Keratinocyte (primary cell): ENCODE data around the gene ELMOD1. TPM values are rescaled to one million over a fixed set of nuclear protein-coding genes. Genes with fewer than 3 reads are reported as not detected.
A peak's percentile ranks its signal among the peaks of the same experiment; 100 is the strongest.

Experiments used
- DNase-seq: peaks from one replicate; pipeline ENCODE4 v3.0.0-alpha.2; 2011; ENCODE audit warnings: low read depth, missing footprints, low spot score
- FAIRE-seq: peaks from 2 replicates; lab custom pipeline; 2011; peaks lifted over from hg19 to GRCh38; lab: Jason Lieb, UNC
- H2AFZ ChIP-seq: 2 replicates; pipeline ENCODE4 v1.6.0; 2012; ENCODE audit warnings: low read length, control low read depth, inconsistent platforms; ENCODE audit not compliant: control insufficient read depth
- H3K27ac ChIP-seq: 2 replicates; pipeline ENCODE4 v1.5.1; 2011; ENCODE audit warnings: low read length; ENCODE audit not compliant: control insufficient read depth, insufficient read depth
- H3K27me3 ChIP-seq: 3 replicates; pipeline ENCODE4 v1.6.0; 2011; ENCODE audit warnings: low read length; ENCODE audit not compliant: control insufficient read depth, insufficient read depth; ENCODE audit errors: extremely low read depth
- H3K36me3 ChIP-seq, 2 experiments: 2 replicates in 1 of 2; 3 replicates in 1 of 2; pipeline ENCODE4 v1.5.1; 2011; ENCODE audit warnings: low read length in 2 of 2, mild to moderate bottlenecking in 1 of 2; ENCODE audit not compliant: control insufficient read depth in 2 of 2, insufficient read depth in 2 of 2; ENCODE audit errors: extremely low read depth in 1 of 2
- H3K4me1 ChIP-seq: 3 replicates; pipeline ENCODE4 v1.5.1; 2011; ENCODE audit warnings: low read length; ENCODE audit not compliant: control insufficient read depth, insufficient read depth; ENCODE audit errors: extremely low read depth
- H3K4me2 ChIP-seq: 3 replicates; pipeline ENCODE4 v1.6.0; 2011; ENCODE audit warnings: low read depth, low read length; ENCODE audit not compliant: control insufficient read depth, insufficient read depth; ENCODE audit errors: extremely low read depth
- H3K4me3 ChIP-seq, 3 experiments: fragments of 200-600 bp in 1 of 3; sonication (generic) in 1 of 3; 2 replicates in 2 of 3; 3 replicates in 1 of 3; pipeline ENCODE4 v1.5.1; 2011 to 2016; ENCODE audit warnings: low read length in 3 of 3, mild to moderate bottlenecking in 3 of 3, control low read depth in 2 of 3, inconsistent platforms in 1 of 3, low read depth in 1 of 3, mixed read lengths in 1 of 3, mixed run types in 1 of 3, moderate library complexity in 1 of 3; ENCODE audit not compliant: control insufficient read depth in 2 of 3, insufficient read depth in 2 of 3; ENCODE audit errors: extremely low read depth in 1 of 3
- H3K79me2 ChIP-seq: 2 replicates; pipeline ENCODE4 v1.6.0; 2012; ENCODE audit warnings: low read length; ENCODE audit not compliant: control insufficient read depth, insufficient read depth
- H3K9ac ChIP-seq: 3 replicates; pipeline ENCODE4 v1.6.0; 2011; ENCODE audit warnings: low read length; ENCODE audit not compliant: control insufficient read depth, insufficient read depth; ENCODE audit errors: extremely low read depth
- H3K9me1 ChIP-seq: 3 replicates; pipeline ENCODE4 v1.6.0; 2011; ENCODE audit warnings: low read length; ENCODE audit not compliant: control insufficient read depth, insufficient read depth; ENCODE audit errors: extremely low read depth
- H3K9me3 ChIP-seq: 2 replicates; pipeline ENCODE4 v1.5.1; 2012; ENCODE audit warnings: low read depth, low read length; ENCODE audit not compliant: control insufficient read depth
- H4K20me1 ChIP-seq: 3 replicates; pipeline ENCODE4 v1.6.0; 2011; ENCODE audit warnings: low read length; ENCODE audit not compliant: control insufficient read depth, insufficient read depth; ENCODE audit errors: extremely low read depth
- CTCF ChIP-seq, 3 experiments: IDR thresholded peaks in 1 of 3; conservative IDR thresholded peaks in 1 of 3; optimal IDR thresholded peaks in 1 of 3; 2 replicates in 2 of 3; 3 replicates in 1 of 3; pipeline versions ENCODE3 to v1.5.1; 2011; ENCODE audit warnings: low read length in 3 of 3, mild to moderate bottlenecking in 3 of 3, moderate library complexity in 2 of 3, control low read depth in 1 of 3, inconsistent platforms in 1 of 3; ENCODE audit not compliant: insufficient read depth in 2 of 3; ENCODE audit errors: extremely low read depth in 1 of 3
- EZH2 ChIP-seq: IDR thresholded peaks from one replicate; pipeline ENCODE4 v1.6.1; 2012; ENCODE audit warnings: inconsistent platforms, mild to moderate bottlenecking, low read length, moderate library complexity
- dilution Hi-C: fragments of 300-500 bp; cut with MboI; formaldehyde crosslinking; loops from one replicate; pipeline ENCODE4 v1.7.0; 2020; ENCODE audit warnings: low sequenced_read_pairs; ENCODE audit not compliant: extremely low pct_ligation_motif_present
- polyA minus RNA-seq, 3 experiments: library from RNA; depleted of rRNA, polyadenylated mRNA; stranded (reverse); fragments of >200 nt; gene quantifications; 1 replicate in 1 of 3; 2 replicates in 1 of 3; 3 replicates in 1 of 3; pipeline ENCODE4 v1.2.3, GENCODE V29; 2011
- polyA plus RNA-seq, 5 experiments: library from polyadenylated mRNA; depleted of rRNA in 3 of 5; stranded (reverse) in 3 of 5; stranded (forward) in 1 of 5; unstranded in 1 of 5; fragments of >200 nt; gene quantifications; 1 replicate in 1 of 5; 2 replicates in 3 of 5; 3 replicates in 1 of 5; pipeline versions ENCODE4 v1.2.1 to v1.2.3, GENCODE V29; 2011 to 2012; ENCODE audit warnings: missing spikeins in 2 of 5, low read depth in 1 of 5, low replicate concordance in 1 of 5

ELMOD1 gene
- polyA plus RNA-seq (0.15 to 0.63 TPM (median 0.51 TPM) in 3 replicates), polyA minus RNA-seq (0.16 to 0.30 TPM in 2 of 3 replicates, not detected in the other)
- polyA plus RNA-seq (2011; ENCODE audit: low read depth): 15.6 TPM
- polyA plus RNA-seq (2011; cell fraction: cytosol; rRNA removed): 0.22 and 0.57 TPM in 2 replicates
- 0.88 and 0.94 TPM in 2 replicates for polyA plus RNA-seq (2011; cell fraction: nucleus; rRNA removed)
- polyA plus RNA-seq (2012; ENCODE audit: low replicate concordance): 0.56 and 22.3 TPM in 2 replicates
- polyA minus RNA-seq (2011; cell fraction: cytosol; rRNA and poly(A)+ RNA removed): not detected
- 0.53 and 1.1 TPM in 2 replicates for polyA minus RNA-seq (2011; cell fraction: nucleus; rRNA and poly(A)+ RNA removed)

DNA sequence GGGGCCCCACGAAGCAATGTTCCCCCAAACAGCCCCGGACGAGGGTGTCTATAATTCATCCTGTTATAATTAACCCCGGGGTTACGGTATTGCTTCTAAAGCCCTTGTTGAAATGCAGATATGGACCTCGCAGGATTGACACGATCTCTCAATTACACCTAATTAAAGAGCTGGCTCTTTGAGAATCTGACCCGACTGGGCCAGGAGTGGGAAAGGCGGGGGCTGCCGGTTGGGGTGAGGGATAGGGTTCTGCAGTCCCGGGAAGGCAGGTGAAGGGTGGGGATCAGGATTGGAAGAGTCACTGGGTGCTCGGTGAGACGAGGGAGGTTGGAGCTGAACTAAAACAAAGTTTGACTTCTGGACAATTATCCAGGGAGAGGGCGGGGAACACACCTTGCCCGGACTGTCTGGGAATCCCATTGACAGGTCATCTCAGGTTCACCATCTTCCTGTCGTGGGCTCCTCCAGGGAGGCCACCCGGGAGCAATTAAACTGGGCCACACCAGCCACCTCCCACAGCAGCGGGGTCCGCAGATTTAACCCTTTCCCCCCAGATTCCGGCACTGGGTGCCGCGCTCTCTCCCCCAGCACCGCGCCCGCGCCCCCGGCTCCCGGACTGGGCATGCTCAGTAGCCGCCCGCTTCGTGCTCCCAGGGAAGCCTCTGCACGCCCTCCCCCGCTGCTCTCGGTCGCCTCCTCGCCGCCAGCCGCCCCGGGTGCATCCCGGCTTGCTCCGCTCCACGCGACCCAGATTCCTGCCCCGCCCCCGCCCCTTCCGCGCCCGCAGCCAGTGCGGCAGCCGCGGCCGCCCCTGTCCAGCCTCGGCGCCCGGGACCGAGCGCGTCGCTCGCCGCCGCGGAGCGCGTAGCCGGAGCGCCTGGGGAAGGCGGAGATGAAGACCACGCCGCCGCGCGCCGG lies at the start of gene ELMOD1:
Gene ELMOD1, plus strand, starts transcription at position 688 of the 918 bp plus-strand sequence. CDS start 27,043 bp downstream, outside the sequence.
- peaks cover 28% of the 10 kb centered on the region for H3K27me3 ChIP-seq
- peak within 1 kb of the TSS; percentile 3 for H3K9ac ChIP-seq
- TF ChIP-seq CTCF (optimal IDR thresholded peaks at IDR 0.05 in 1 of 3, IDR thresholded peaks at IDR 0.05 in 1 of 3, conservative IDR thresholded peaks at IDR 0.05 in 1 of 3; ENCODE audit: extremely low read depth in 1 of 3, insufficient read depth in 2 of 3, low read length in 3 of 3): peak in 1 of 3 experiments; percentile 34
- TF ChIP-seq EZH2: no peak
- H3K9me3 ChIP-seq: no peaks in the 10 kb centered on the region
- no peaks in the 10 kb centered on the region for H3K36me3 ChIP-seq
- H3K27ac ChIP-seq: no peak within 1 kb of the TSS
- peak within 1 kb of the TSS; percentile 95 for H2AFZ ChIP-seq
- no peaks in the 10 kb centered on the region for H4K20me1 ChIP-seq
- H3K9me1 ChIP-seq: no peaks in the 10 kb centered on the region
- peaks cover 8% of the 10 kb centered on the region for H3K4me1 ChIP-seq
- H3K4me3 ChIP-seq: peak within 1 kb of the TSS; percentile 35 to 75 (median 51)
- dilution Hi-C loops: no loop called here
- no peaks in the 10 kb centered on the region for H3K79me2 ChIP-seq
- FAIRE-seq (no peak), DNase-seq (no peak)
- H3K4me2 ChIP-seq: peak within 1 kb of the TSS; percentile 88

DNA sequence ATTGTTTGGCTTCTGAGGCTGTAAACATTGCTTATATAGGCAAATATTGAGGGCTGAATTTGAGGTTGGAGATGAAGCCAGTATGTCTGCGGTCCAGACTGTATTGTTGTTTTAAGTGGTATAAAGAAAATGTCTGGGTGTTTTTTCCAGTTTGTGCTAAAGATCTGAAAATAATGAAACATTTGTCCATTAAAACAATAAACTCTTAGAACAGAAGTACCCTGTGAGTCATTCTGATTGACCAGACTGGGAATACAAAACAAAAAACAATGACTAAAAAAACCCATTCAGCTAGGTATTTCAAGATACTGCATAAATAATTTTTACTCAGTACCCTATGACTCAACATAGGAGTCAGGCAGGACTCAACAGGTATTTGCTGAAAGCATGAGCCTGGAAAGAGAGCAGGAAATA lies 45.8 kb upstream of the ELMOD1 start:
- peaks cover 24% of the 10 kb centered on the region for H3K4me1 ChIP-seq
- no peaks in the 10 kb centered on the region for H3K79me2 ChIP-seq
- no peaks in the 10 kb centered on the region for H3K9me1 ChIP-seq
- H3K4me3 ChIP-seq: peak overlapping the region in 2 of 3 experiments; percentile 29 to 41
- no peak for TF ChIP-seq EZH2
- TF ChIP-seq CTCF (optimal IDR thresholded peaks at IDR 0.05 in 1 of 3, IDR thresholded peaks at IDR 0.05 in 1 of 3, conservative IDR thresholded peaks at IDR 0.05 in 1 of 3; ENCODE audit: extremely low read depth in 1 of 3, insufficient read depth in 2 of 3, low read length in 3 of 3): no peak
- FAIRE-seq (peak; percentile 79), DNase-seq (peak; percentile 58)
- H3K27me3 ChIP-seq: no peaks in the 10 kb centered on the region
- H3K9me3 ChIP-seq: no peaks in the 10 kb centered on the region
- peak overlapping the region; percentile 57 for H3K9ac ChIP-seq
- peak overlapping the region; percentile 26 for H2AFZ ChIP-seq
- no peaks in the 10 kb centered on the region for H4K20me1 ChIP-seq
- H3K4me2 ChIP-seq: peak overlapping the region; percentile 72
- H3K27ac ChIP-seq: peak overlapping the region; percentile 88
- H3K36me3 ChIP-seq: no peaks in the 10 kb centered on the region
- dilution Hi-C loops: no loop called here
